H1 (cell line): ENCODE results near the gene ABI2. TPM values are rescaled to one million over a fixed set of nuclear protein-coding genes. Genes with fewer than 3 reads are reported as not detected.

Experiments used
- CTCF ChIA-PET: fragments of 300-600 bp; sonication (Branson Sonifier 250); formaldehyde crosslinking; loops from one replicate; lab custom pipeline; 2021; ENCODE audit not compliant: partially characterized antibody; lab: Charles Lee
- POLR2A ChIA-PET: fragments of 300-600 bp; sonication (Branson Sonifier 250); formaldehyde crosslinking; loops from one replicate; lab custom pipeline; 2021; ENCODE audit warnings: inconsistent platforms; ENCODE audit not compliant: partially characterized antibody; lab: Charles Lee
- DNase-seq, 2 experiments: peaks; one replicate each; pipeline versions ENCODE4 v3.0.0 to v3.0.0-alpha.2; 2010 to 2022; ENCODE audit warnings: low spot score in 2 of 2, low read depth in 1 of 2, mixed read lengths in 1 of 2
- FAIRE-seq: peaks from 2 replicates; lab custom pipeline; 2011; peaks lifted over from hg19 to GRCh38; lab: Jason Lieb, UNC
- H2AFZ ChIP-seq: 2 replicates; pipeline ENCODE4 v1.8.1; 2012; ENCODE audit warnings: low read length, inconsistent platforms
- H2AK5ac ChIP-seq: 2 replicates; pipeline ENCODE4 v1.6.1; 2013; ENCODE audit warnings: low read depth, low read length
- H2BK120ac ChIP-seq: replicated peaks from 2 replicates; pipeline ENCODE3; 2013; ENCODE audit warnings: low read depth, low read length, inconsistent platforms
- H2BK12ac ChIP-seq: 2 replicates; pipeline ENCODE4 v1.6.1; 2013; ENCODE audit warnings: low read depth, low read length
- H2BK15ac ChIP-seq: 2 replicates; pipeline ENCODE4 v1.6.1; 2013; ENCODE audit warnings: low read length
- H2BK20ac ChIP-seq: 2 replicates; pipeline ENCODE4 v1.6.1; 2013; ENCODE audit warnings: low read length
- H2BK5ac ChIP-seq: 2 replicates; pipeline ENCODE4 v1.6.1; 2013; ENCODE audit warnings: low read depth, low read length
- H3K14ac ChIP-seq: 2 replicates; pipeline ENCODE4 v1.6.1; 2013; ENCODE audit warnings: inconsistent platforms; ENCODE audit not compliant: insufficient read length
- H3K18ac ChIP-seq: 2 replicates; pipeline ENCODE4 v1.6.1; 2013; ENCODE audit warnings: low read length; ENCODE audit errors: extremely low read depth
- H3K23ac ChIP-seq: 2 replicates; pipeline ENCODE4 v1.6.1; 2013; ENCODE audit warnings: inconsistent platforms; ENCODE audit not compliant: insufficient read length
- H3K23me2 ChIP-seq: 2 replicates; pipeline ENCODE4 v1.6.1; 2013; ENCODE audit warnings: low read depth, low read length
- H3K27ac ChIP-seq: 2 replicates; pipeline ENCODE4 v1.6.1; 2011; ENCODE audit warnings: low read depth, low read length, inconsistent platforms
- H3K27me3 ChIP-seq, 4 experiments: replicated peaks in 1 of 4; 1 replicate in 1 of 4; 2 replicates in 3 of 4; pipeline versions ENCODE4 v1.6.1 to v1.8.1; 2011 to 2013; ENCODE audit warnings: low read length in 3 of 4, mild to moderate bottlenecking in 3 of 4, inconsistent platforms in 2 of 4, mixed read lengths in 2 of 4, moderate library complexity in 1 of 4; ENCODE audit not compliant: control insufficient read depth in 3 of 4, insufficient read depth in 3 of 4; ENCODE audit errors: extremely low read depth in 1 of 4
- H3K36me3 ChIP-seq, 4 experiments: 2 replicates each; pipeline versions ENCODE4 v1.6.1 to v1.8.1; 2011 to 2013; ENCODE audit warnings: mild to moderate bottlenecking in 4 of 4, low read length in 3 of 4, moderate library complexity in 2 of 4, control low read depth in 1 of 4, inconsistent platforms in 1 of 4; ENCODE audit not compliant: insufficient read depth in 4 of 4, control insufficient read depth in 2 of 4
- H3K4ac ChIP-seq: replicated peaks from 2 replicates; pipeline ENCODE3; 2013; ENCODE audit warnings: low read length, low read depth, mixed read lengths, inconsistent platforms; ENCODE audit not compliant: insufficient read length
- H3K4me1 ChIP-seq, 4 experiments: replicated peaks in 1 of 4; 1 replicate in 1 of 4; 2 replicates in 3 of 4; pipeline versions ENCODE4 v1.6.1 to v1.8.1; 2011 to 2013; ENCODE audit warnings: low read length in 3 of 4, inconsistent platforms in 2 of 4, mixed read lengths in 1 of 4; ENCODE audit not compliant: insufficient read depth in 4 of 4, control insufficient read depth in 3 of 4
- H3K4me2 ChIP-seq, 2 experiments: 2 replicates each; pipeline versions ENCODE4 v1.6.1 to v1.8.1; 2011 to 2013; ENCODE audit warnings: low read depth in 2 of 2, low read length in 2 of 2, control low read depth in 1 of 2, inconsistent platforms in 1 of 2, mild to moderate bottlenecking in 1 of 2; ENCODE audit not compliant: insufficient read depth in 1 of 2
- H3K4me3 ChIP-seq, 4 experiments: fragments of 200-600, 300-600 bp in 1 of 4; sonication (generic), shearing (Covaris generic), sonication (Bioruptor Twin) in 1 of 4; 2 replicates each; pipeline versions ENCODE4 v1.5.1 to v1.8.1; 2011 to 2016; ENCODE audit warnings: low read length in 4 of 4, low read depth in 3 of 4, control low read depth in 2 of 4, inconsistent platforms in 2 of 4, mild to moderate bottlenecking in 2 of 4, mixed read lengths in 1 of 4, moderate library complexity in 1 of 4; ENCODE audit not compliant: insufficient read depth in 2 of 4; ENCODE audit errors: extremely low read depth in 1 of 4
- H3K56ac ChIP-seq: replicated peaks from 2 replicates; pipeline ENCODE3; 2013; ENCODE audit warnings: low read depth, mild to moderate bottlenecking, mixed read lengths, low read length, inconsistent platforms; ENCODE audit not compliant: insufficient read length
- H3K79me1 ChIP-seq: 2 replicates; pipeline ENCODE4 v1.6.1; 2013; ENCODE audit warnings: low read depth, low read length, control low read depth
- H3K79me2 ChIP-seq, 2 experiments: 2 replicates each; pipeline versions ENCODE4 v1.6.1 to v1.8.1; 2012 to 2013; ENCODE audit warnings: low read length in 2 of 2, mild to moderate bottlenecking in 2 of 2, inconsistent platforms in 1 of 2; ENCODE audit not compliant: insufficient read depth in 2 of 2, control insufficient read depth in 1 of 2
- H3K9ac ChIP-seq, 4 experiments: replicated peaks in 1 of 4; 1 replicate in 1 of 4; 2 replicates in 3 of 4; pipeline versions ENCODE4 v1.6.1 to v1.8.1; 2011 to 2013; ENCODE audit warnings: low read depth in 3 of 4, low read length in 3 of 4, control low read depth in 2 of 4, mild to moderate bottlenecking in 2 of 4, moderate library complexity in 2 of 4, inconsistent platforms in 1 of 4; ENCODE audit errors: extremely low read depth in 1 of 4
- H3K9me3 ChIP-seq, 2 experiments: 2 replicates each; pipeline versions ENCODE4 v1.6.1 to v1.8.1; 2012 to 2013; ENCODE audit warnings: mild to moderate bottlenecking in 2 of 2, moderate library complexity in 2 of 2, control low read depth in 1 of 2, inconsistent platforms in 1 of 2, low read depth in 1 of 2, low read length in 1 of 2, mixed read lengths in 1 of 2; ENCODE audit not compliant: insufficient read depth in 2 of 2
- H4K20me1 ChIP-seq, 2 experiments: replicated peaks in 1 of 2; 2 replicates each; pipeline versions ENCODE3 to v1.8.1; 2011 to 2013; ENCODE audit warnings: inconsistent platforms in 2 of 2, low read length in 2 of 2, mild to moderate bottlenecking in 1 of 2; ENCODE audit not compliant: insufficient read depth in 2 of 2, control insufficient read depth in 1 of 2
- H4K5ac ChIP-seq: 2 replicates; pipeline ENCODE4 v1.6.1; 2013; ENCODE audit warnings: low read length, low read depth, mixed read lengths, inconsistent platforms; ENCODE audit not compliant: insufficient read length
- H4K8ac ChIP-seq: 2 replicates; pipeline ENCODE4 v1.8.0; 2013; ENCODE audit warnings: mild to moderate bottlenecking, moderate library complexity, low read length, inconsistent platforms; ENCODE audit not compliant: insufficient read depth; ENCODE audit errors: extremely low read depth
- H4K91ac ChIP-seq: replicated peaks from 2 replicates; pipeline ENCODE3; 2013; ENCODE audit warnings: low read length, mixed read lengths, inconsistent platforms; ENCODE audit not compliant: insufficient read length
- ATF3 ChIP-seq: IDR thresholded peaks from 2 replicates; pipeline ENCODE4 v1.6.1; 2011; ENCODE audit warnings: low read depth, mild to moderate bottlenecking, low read length; ENCODE audit not compliant: insufficient read depth
- BRCA1 ChIP-seq: IDR thresholded peaks from 2 replicates; pipeline ENCODE4 v1.6.1; 2012; ENCODE audit warnings: low read depth, low read length, improper control_type of control experiment
- CTBP2 ChIP-seq: IDR thresholded peaks from 2 replicates; pipeline ENCODE4 v1.7.0; 2011; ENCODE audit warnings: borderline replicate concordance, mild to moderate bottlenecking, moderate library complexity, mixed read lengths, low read length; ENCODE audit not compliant: insufficient read depth, insufficient read length
- GTF2F1 ChIP-seq: IDR thresholded peaks from 2 replicates; pipeline ENCODE4 v1.6.1; 2012; ENCODE audit warnings: low read depth, low read length, improper control_type of control experiment, borderline replicate concordance
- MAFK ChIP-seq: IDR thresholded peaks from 2 replicates; pipeline ENCODE4 v1.6.1; 2012; ENCODE audit warnings: low read depth, mild to moderate bottlenecking, improper control_type of control experiment, low read length
- POLR2A ChIP-seq, 2 experiments: IDR thresholded peaks; 1 replicate in 1 of 2; 2 replicates in 1 of 2; pipeline ENCODE4 v1.6.1; 2011; ENCODE audit warnings: low read depth in 2 of 2, low read length in 2 of 2, mild to moderate bottlenecking in 2 of 2; ENCODE audit errors: control extremely low read depth in 1 of 2
- POU5F1 ChIP-seq: IDR thresholded peaks from 2 replicates; pipeline ENCODE4 v1.6.1; 2011; ENCODE audit warnings: low read depth, mild to moderate bottlenecking, low read length, moderate library complexity
- SP2 ChIP-seq: IDR thresholded peaks from 2 replicates; pipeline ENCODE4 v1.6.1; 2012; ENCODE audit warnings: mild to moderate bottlenecking, low read length, inconsistent platforms
- SUZ12 ChIP-seq: fragments of 200-600 bp; sonication (generic); IDR thresholded peaks from 2 replicates; pipeline ENCODE4 v1.6.1; 2012; ENCODE audit warnings: mild to moderate bottlenecking, inconsistent platforms, low read length, moderate library complexity, mixed read lengths
- WGBS, 2 experiments: shearing (Covaris generic) in 1 of 2; methylation state at CpG; one replicate each; pipeline versions ENCODE4 v1.1.6 to v1.1.7; 2013 to 2015; ENCODE audit warnings: low lambda C conversion rate in 2 of 2, mixed read lengths in 2 of 2, inconsistent platforms in 1 of 2, low coverage in 1 of 2, missing lambda C conversion rate in 1 of 2; ENCODE audit not compliant: insufficient replicate concordance in 2 of 2, insufficient coverage in 1 of 2, insufficient read length in 1 of 2; ENCODE audit errors: extremely low coverage in 1 of 2, missing lambda C conversion rate in 1 of 2; 5-methylcytosine and 5-hydroxymethylcytosine counted together
- polyA plus RNA-seq, 7 experiments: library from polyadenylated mRNA; depleted of rRNA in 3 of 7; stranded (reverse) in 5 of 7; unstranded in 2 of 7; fragments of >200 nt in 5 of 7; fragments of 200-250 nt in 2 of 7; gene quantifications; 1 replicate in 5 of 7; 2 replicates in 1 of 7; 4 replicates in 1 of 7; pipeline versions ENCODE4 v1.2.1 to v1.2.3, GENCODE V29; 2011 to 2013; ENCODE audit warnings: missing spikeins in 2 of 7, mixed read lengths in 2 of 7
- total RNA-seq: library from RNA; stranded (reverse); fragmentation: NEBNext Ultra II Directional; extraction: Animal tissue kit (Norgen Biotek cat#: 25700); gene quantifications from 2 replicates; pipeline ENCODE4 v1.2.1, GENCODE V29; 2021

The ABI2 gene
- total and polyA plus RNA-seq, 2 of the 8 experiments (the other 6 are each of a cell fraction or from before 2014, with no cell fraction given): 62.3 to 118 TPM

- FAIRE-seq (no peak), DNase-seq (no peak)
- no peak overlapping the region for H3K18ac ChIP-seq
- WGBS, 2 experiments: 76% methylated on average over 7 of the region's 7 CpGs; no CpG with 5 or more reads in 1 of the 2 experiments
- H2AK5ac ChIP-seq: no peak overlapping the region
- POLR2A ChIA-PET: no interaction called here
- H3K79me2 ChIP-seq: no peaks in the 10 kb centered on the region
- no peak overlapping the region for H2BK15ac ChIP-seq
- H3K4me1 ChIP-seq: no peaks in the 10 kb centered on the region
- no peak overlapping the region for H3K23ac ChIP-seq
- H3K4ac ChIP-seq: no peak overlapping the region
- H3K36me3 ChIP-seq: peaks cover 8 to 37% (median 30%) of the 10 kb centered on the region in 4 experiments
- H3K9me3 ChIP-seq: no peaks in the 10 kb centered on the region
- H3K79me1 ChIP-seq: no peaks in the 10 kb centered on the region
- H3K9ac ChIP-seq: no peak overlapping the region
- no peak overlapping the region for H3K4me2 ChIP-seq
- H3K4me3 ChIP-seq: no peak overlapping the region
- no peak overlapping the region for H4K91ac ChIP-seq
- no peak overlapping the region for H3K56ac ChIP-seq
- H4K20me1 ChIP-seq: no peaks in the 10 kb centered on the region
- H3K23me2 ChIP-seq: no peaks in the 10 kb centered on the region
- no peak overlapping the region for H4K5ac ChIP-seq
- H2BK5ac ChIP-seq: no peak overlapping the region
- H4K8ac ChIP-seq: no peak overlapping the region
- H2BK120ac ChIP-seq: no peak overlapping the region
- TF ChIP-seq GTF2F1: no peak
- TF ChIP-seq SP2: no peak
- no peak for TF ChIP-seq MAFK
- TF ChIP-seq SUZ12: no peak
- no peak for TF ChIP-seq CTBP2
- TF ChIP-seq ATF3: no peak
- no peak for TF ChIP-seq BRCA1
- TF ChIP-seq POU5F1: no peak
- no peak for TF ChIP-seq POLR2A (IDR thresholded peaks at IDR 0.05; ENCODE audit: control extremely low read depth in 1 of 2, low read depth in 2 of 2, low read length in 2 of 2)
- H3K27ac ChIP-seq: no peak overlapping the region
- no peak overlapping the region for H2BK20ac ChIP-seq
- no peak overlapping the region for H3K14ac ChIP-seq
- CTCF ChIA-PET: interaction anchor here (0.8 to 1.4 kb wide), 3 partner anchors 13 to 403 kb away, joined by 3 read pairs; no protein-coding TSS in a partner anchor
- no peaks in the 10 kb centered on the region for H3K27me3 ChIP-seq
- H2AFZ ChIP-seq: no peak overlapping the region
- no peak overlapping the region for H2BK12ac ChIP-seq
Observed at GRCh38 chr2:203412546-203413331, 84.5 kb downstream of the ABI2 start.
